GM18867 (cell line): ENCODE data around the gene CXCL14.

Experiments
- ATAC-seq: cut with Tn5 transposase; IDR thresholded peaks from one replicate; pipeline ENCODE4 v1.9.1; 2021; ENCODE audit warnings: mild to moderate bottlenecking, moderate library complexity; ENCODE audit not compliant: unreplicated experiment

The CXCL14 gene

GRCh38 chr5:135568923-135569360 lies 9.8 kb downstream of the CXCL14 start:
- ATAC-seq, result no peak

GRCh38 chr5:135568246-135568645 lies 10.5 kb downstream of the CXCL14 start:
- no peak for ATAC-seq

GRCh38 chr5:135567661-135568060 lies 11.1 kb downstream of the CXCL14 start:
- ATAC-seq, result no peak

GRCh38 chr5:135566422-135567400 lies 12.1 kb downstream of the CXCL14 start:
- no peak for ATAC-seq

GRCh38 chr5:135565725-135566421 lies 12.9 kb downstream of the CXCL14 start:
- ATAC-seq, result peak; percentile 58

- ATAC-seq, result no peak
Measured at GRCh38 chr5:135565266-135565665, 13.5 kb downstream of the CXCL14 start.

- no peak for ATAC-seq
Measured at GRCh38 chr5:135564331-135564730, 14.5 kb downstream of the CXCL14 start.

GRCh38 chr5:135561266-135561665 lies 17.5 kb downstream of the CXCL14 start:
- no peak for ATAC-seq

- peak; percentile 98 for ATAC-seq
Measured at GRCh38 chr5:135560858-135561257, 17.9 kb downstream of the CXCL14 start.

GRCh38 chr5:135559354-135559753 lies 19.4 kb downstream of the CXCL14 start:
- ATAC-seq, result no peak

GRCh38 chr5:135557076-135557838 lies 21.5 kb downstream of the CXCL14 start:
- ATAC-seq, result no peak

GRCh38 chr5:135556620-135557019 lies 22.2 kb downstream of the CXCL14 start:
- ATAC-seq, result no peak

- no peak for ATAC-seq
Measured at GRCh38 chr5:135555530-135555929, 23.3 kb downstream of the CXCL14 start.

GRCh38 chr5:135553688-135554462 lies 24.9 kb downstream of the CXCL14 start:
- no peak for ATAC-seq

- ATAC-seq, result peak; percentile 82
Measured at GRCh38 chr5:135551593-135552447, 27.0 kb downstream of the CXCL14 start.

GRCh38 chr5:135549413-135549812 lies 29.4 kb downstream of the CXCL14 start:
- ATAC-seq, result no peak

GRCh38 chr5:135547590-135548254 lies 31.1 kb downstream of the CXCL14 start:
- ATAC-seq, result no peak

- ATAC-seq, result no peak
Measured at GRCh38 chr5:135546912-135547311, 31.9 kb downstream of the CXCL14 start.

GRCh38 chr5:135546101-135546500 lies 32.7 kb downstream of the CXCL14 start:
- ATAC-seq, result no peak
